ENCODE data around the gene CPB1.

Gene CPB1

DNA sequence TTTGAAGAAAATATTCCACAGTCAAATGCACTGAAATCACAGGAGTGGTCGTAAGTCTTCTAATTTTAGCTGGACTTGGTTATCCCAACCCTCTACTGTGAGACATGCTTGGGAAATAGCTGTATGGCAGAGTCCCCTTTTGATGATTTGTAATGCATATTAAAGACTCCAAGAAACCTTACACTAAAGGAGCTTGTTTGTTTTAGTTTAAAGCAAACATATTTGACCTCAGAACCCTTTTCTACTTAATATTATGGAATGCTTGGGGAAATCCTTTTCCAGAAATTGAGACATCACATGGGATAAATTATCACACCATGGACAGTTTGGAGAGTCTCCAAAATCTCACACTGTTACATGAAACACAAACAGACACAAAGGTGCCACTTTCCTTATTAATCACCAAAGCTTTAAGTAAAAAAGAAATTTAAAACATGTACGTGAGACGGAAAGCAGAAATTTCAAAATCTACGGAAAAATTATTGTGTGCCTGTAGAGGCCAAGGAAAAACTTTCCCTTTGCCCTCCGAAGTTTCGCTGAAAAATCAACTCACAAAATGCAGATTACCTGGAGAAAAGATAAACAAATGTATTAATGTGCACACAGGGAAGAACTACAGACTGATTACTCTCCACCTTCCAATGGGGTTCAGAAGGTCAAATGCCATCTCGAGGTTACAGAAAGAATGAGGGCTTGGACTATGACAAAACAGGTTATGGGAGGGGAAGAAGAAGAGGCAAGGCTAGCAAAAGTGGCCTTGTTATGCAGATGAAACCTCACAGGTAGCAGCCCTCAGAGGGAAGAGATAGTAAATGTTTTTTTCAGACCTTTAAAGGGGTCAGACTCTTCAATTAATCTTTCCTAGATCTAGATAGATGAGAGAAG lies 7.0 kb upstream of the CPB1 start:
- H3K4me3 ChIP-seq: no peak overlapping the region
- intact Hi-C loops (cut with DNase I; ENCODE audit: low total_unique reads): no loop called here
- peaks cover 0 to 4% (median 0%) of the 10 kb centered on the region in 3 donors for H3K9me3 ChIP-seq
- H3K27me3 ChIP-seq: no peaks in the 10 kb centered on the region
- no peak for DNase-seq
- TF ChIP-seq, protein P1, sequence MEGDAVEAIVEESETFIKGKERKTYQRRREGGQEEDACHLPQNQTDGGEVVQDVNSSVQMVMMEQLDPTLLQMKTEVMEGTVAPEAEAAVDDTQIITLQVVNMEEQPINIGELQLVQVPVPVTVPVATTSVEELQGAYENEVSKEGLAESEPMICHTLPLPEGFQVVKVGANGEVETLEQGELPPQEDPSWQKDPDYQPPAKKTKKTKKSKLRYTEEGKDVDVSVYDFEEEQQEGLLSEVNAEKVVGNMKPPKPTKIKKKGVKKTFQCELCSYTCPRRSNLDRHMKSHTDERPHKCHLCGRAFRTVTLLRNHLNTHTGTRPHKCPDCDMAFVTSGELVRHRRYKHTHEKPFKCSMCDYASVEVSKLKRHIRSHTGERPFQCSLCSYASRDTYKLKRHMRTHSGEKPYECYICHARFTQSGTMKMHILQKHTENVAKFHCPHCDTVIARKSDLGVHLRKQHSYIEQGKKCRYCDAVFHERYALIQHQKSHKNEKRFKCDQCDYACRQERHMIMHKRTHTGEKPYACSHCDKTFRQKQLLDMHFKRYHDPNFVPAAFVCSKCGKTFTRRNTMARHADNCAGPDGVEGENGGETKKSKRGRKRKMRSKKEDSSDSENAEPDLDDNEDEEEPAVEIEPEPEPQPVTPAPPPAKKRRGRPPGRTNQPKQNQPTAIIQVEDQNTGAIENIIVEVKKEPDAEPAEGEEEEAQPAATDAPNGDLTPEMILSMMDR (IDR thresholded peaks at IDR 0.05): no peak
- no peak overlapping the region for H3K27ac ChIP-seq
- H3K36me3 ChIP-seq: no peaks in the 10 kb centered on the region
- H3K4me1 ChIP-seq: no peaks in the 10 kb centered on the region

DNA sequence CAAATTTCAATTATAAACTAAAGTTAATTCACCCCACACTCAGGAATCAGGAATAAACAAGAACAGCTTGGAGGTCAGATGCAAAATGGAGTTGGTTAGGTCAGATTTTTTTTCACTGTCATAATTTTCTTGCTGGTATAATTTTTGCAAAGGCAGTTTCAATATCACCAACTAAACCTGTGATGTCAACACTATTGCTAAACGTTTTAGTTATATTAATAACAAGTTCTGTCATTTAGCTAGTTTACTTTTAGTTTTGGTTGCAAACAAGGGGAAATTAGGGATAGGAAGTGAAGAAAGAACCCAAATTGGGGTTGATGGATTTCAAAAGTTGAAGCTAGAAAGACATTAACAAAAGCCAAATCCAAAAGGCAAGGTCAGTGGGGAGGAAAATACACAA lies 4.6 kb upstream of the CPB1 start:
- H3K4me3 ChIP-seq: no peak overlapping the region
- H3K27me3 ChIP-seq: no peaks in the 10 kb centered on the region
- no peaks in the 10 kb centered on the region for H3K36me3 ChIP-seq
- H3K27ac ChIP-seq: no peak overlapping the region
- TF ChIP-seq, protein P1 (IDR thresholded peaks at IDR 0.05): no peak
- H3K9me3 ChIP-seq: peaks cover 0 to 4% (median 0%) of the 10 kb centered on the region in 3 donors
- no peak for DNase-seq
- no peaks in the 10 kb centered on the region for H3K4me1 ChIP-seq
- intact Hi-C loops (cut with DNase I; ENCODE audit: low total_unique reads): no loop called here

DNA sequence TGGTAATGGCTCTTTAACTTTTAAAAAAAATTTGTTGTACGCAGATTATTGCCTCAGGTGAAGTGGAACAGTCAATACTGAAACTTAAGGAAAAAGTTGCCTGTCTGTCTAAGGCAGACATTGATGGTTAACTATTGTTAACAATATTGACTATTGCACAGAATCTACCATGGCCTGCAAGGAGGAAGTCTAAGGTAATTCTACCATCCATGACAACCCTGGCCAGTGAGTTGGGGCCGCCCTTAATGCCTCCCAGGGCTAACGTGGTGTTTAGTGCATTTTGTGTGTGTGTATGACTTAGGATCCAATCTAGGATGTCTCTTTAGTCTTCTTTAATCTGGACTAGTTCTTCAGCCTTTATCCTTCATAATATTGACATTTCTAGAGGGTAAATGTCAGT lies 2.1 kb upstream of the CPB1 start:
- DNase-seq: no peak
- Histone ChIP-seq H3K27me3 (no peaks in the 10 kb centered on the region), H3K4me1 (no peaks in the 10 kb centered on the region), H3K9me3 (peaks cover 0 to 4% (median 0%) of the 10 kb centered on the region in 3 donors), H3K36me3 (no peaks in the 10 kb centered on the region), H3K27ac (no peak overlapping the region), H3K4me3 (no peak overlapping the region)
- TF ChIP-seq, protein P1 (IDR thresholded peaks at IDR 0.05): no peak
- intact Hi-C loops (cut with DNase I; ENCODE audit: low total_unique reads): no loop called here

DNA sequence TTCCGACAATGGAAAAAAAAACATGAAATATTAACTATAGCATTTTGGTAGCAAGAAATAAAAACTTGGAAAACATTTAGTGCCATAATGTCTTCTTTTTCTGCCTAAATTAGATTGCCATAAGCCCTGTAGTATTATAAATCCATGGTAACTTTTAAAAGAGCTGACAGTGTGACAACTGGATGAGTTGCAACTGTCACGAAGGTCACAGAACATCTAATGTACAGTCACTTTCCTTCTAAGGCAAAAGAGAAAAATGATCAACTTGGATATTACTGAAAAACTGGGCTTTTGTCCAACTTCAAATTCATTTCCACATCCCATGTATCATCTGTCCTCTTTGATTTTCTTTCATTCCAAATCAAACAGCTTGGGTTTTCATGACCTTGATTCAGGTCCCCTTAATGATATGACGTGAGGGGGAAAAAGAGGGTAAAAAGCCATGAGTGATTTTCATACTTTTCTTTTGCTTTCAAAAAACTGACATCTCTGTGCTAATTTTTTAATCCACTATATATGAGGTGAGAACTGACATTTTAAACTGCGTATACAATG lies 602 bp downstream of the CPB1 start:
- TF ChIP-seq, protein P1 (IDR thresholded peaks at IDR 0.05): no peak
- Histone ChIP-seq H3K27ac (no peak overlapping the region), H3K4me1 (no peaks in the 10 kb centered on the region), H3K27me3 (no peaks in the 10 kb centered on the region), H3K9me3 (no peaks in the 10 kb centered on the region), H3K36me3 (no peaks in the 10 kb centered on the region), H3K4me3 (no peak overlapping the region)
- DNase-seq: no peak
- intact Hi-C loops (cut with DNase I; ENCODE audit: low total_unique reads): no loop called here

DNA sequence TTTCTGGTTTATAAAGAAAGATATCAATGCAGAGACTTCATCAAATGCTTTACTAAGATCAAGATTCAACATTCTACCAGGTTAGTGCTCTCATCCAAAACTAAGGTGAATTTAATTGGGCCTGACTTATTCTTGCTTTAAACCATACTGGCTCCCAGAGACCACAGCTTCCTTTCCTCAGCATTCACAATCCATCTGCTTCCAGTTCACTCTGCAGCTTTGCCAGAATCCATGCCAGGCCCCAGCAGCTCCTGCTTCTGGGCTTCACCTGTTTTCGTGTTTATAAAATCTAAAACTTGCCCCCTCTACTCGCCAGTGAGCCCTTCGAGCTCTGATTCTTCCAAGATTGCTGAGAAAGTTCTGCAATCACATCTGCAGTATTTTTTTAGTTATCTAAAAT lies 2.3 kb downstream of the CPB1 start:
- Histone ChIP-seq H3K27me3 (no peaks in the 10 kb centered on the region), H3K27ac (no peak overlapping the region), H3K4me1 (no peaks in the 10 kb centered on the region), H3K36me3 (no peaks in the 10 kb centered on the region), H3K4me3 (no peak overlapping the region), H3K9me3 (no peaks in the 10 kb centered on the region)
- DNase-seq: no peak
- intact Hi-C loops (cut with DNase I; ENCODE audit: low total_unique reads): no loop called here
- TF ChIP-seq, protein P1 (IDR thresholded peaks at IDR 0.05): no peak

All from tibial artery (tissue), 4 donors.